ENCODE results near the gene UGT1A3.

The UGT1A3 gene

GRCh38 chr2:233815861-233816260 is 87.0 kb downstream of the UGT1A3 start:
- no peak for DNase-seq

- no peak for DNase-seq
These were observed 87.5 kb downstream of the UGT1A3 start for GRCh38 chr2:233816334-233816733.

- no peak for DNase-seq
These were observed 87.9 kb downstream of the UGT1A3 start for GRCh38 chr2:233816771-233817170.

GRCh38 chr2:233817361-233817911 is 88.6 kb downstream of the UGT1A3 start:
- DNase-seq = no peak

- DNase-seq = no peak
These were observed 89.3 kb downstream of the UGT1A3 start for GRCh38 chr2:233817995-233818638.

- DNase-seq = no peak
These were observed 90.1 kb downstream of the UGT1A3 start for GRCh38 chr2:233818639-233819621.

GRCh38 chr2:233819884-233820773 is 91.3 kb downstream of the UGT1A3 start:
- no peak for DNase-seq

- DNase-seq = no peak
These were observed 91.9 kb downstream of the UGT1A3 start for GRCh38 chr2:233820774-233821105.

GRCh38 chr2:233821196-233821595 is 92.4 kb downstream of the UGT1A3 start:
- no peak for DNase-seq

GRCh38 chr2:233821709-233822100 is 92.9 kb downstream of the UGT1A3 start:
- no peak for DNase-seq

- no peak for DNase-seq
These were observed 93.4 kb downstream of the UGT1A3 start for GRCh38 chr2:233822101-233822771.
